Astrocyte (in vitro differentiated cells and primary cell): ENCODE measurements around the gene SLC6A11. TPM values are rescaled to one million over a fixed set of nuclear protein-coding genes. Genes with fewer than 3 reads are reported as not detected.
A peak's percentile ranks its signal among the peaks of the same experiment; 100 is the strongest.

Source experiments
- DNase-seq: peaks from one replicate; pipeline ENCODE4 v3.0.0-alpha.2; 2010; ENCODE audit warnings: low read depth
- FAIRE-seq: peaks from 2 replicates; lab custom pipeline; 2011; peaks lifted over from hg19 to GRCh38; lab: Jason Lieb, UNC
- H2AFZ ChIP-seq: 2 replicates; pipeline ENCODE4 v1.6.0; 2012; ENCODE audit warnings: low read depth, low read length, inconsistent platforms
- H3K27ac ChIP-seq: 2 replicates; pipeline ENCODE4 v1.5.1; 2011; ENCODE audit warnings: low read depth, low read length, inconsistent platforms
- H3K27me3 ChIP-seq: 2 replicates; pipeline ENCODE4 v1.6.0; 2011; ENCODE audit warnings: low read length, inconsistent platforms; ENCODE audit not compliant: insufficient read depth
- H3K36me3 ChIP-seq: 2 replicates; pipeline ENCODE4 v1.5.1; 2011; ENCODE audit warnings: low read length, inconsistent platforms; ENCODE audit not compliant: insufficient read depth
- H3K4me1 ChIP-seq: 2 replicates; pipeline ENCODE4 v1.5.1; 2011; ENCODE audit warnings: low read length, inconsistent platforms; ENCODE audit not compliant: insufficient read depth
- H3K4me2 ChIP-seq: 2 replicates; pipeline ENCODE4 v1.6.0; 2012; ENCODE audit warnings: low read length, inconsistent platforms
- H3K4me3 ChIP-seq: 2 replicates; pipeline ENCODE4 v1.5.1; 2011; ENCODE audit warnings: low read depth, mild to moderate bottlenecking, low read length, inconsistent platforms; ENCODE audit not compliant: insufficient read depth
- H3K79me2 ChIP-seq: 2 replicates; pipeline ENCODE4 v1.6.0; 2012; ENCODE audit warnings: mild to moderate bottlenecking, low read length, inconsistent platforms; ENCODE audit not compliant: insufficient read depth
- H3K9ac ChIP-seq: 2 replicates; pipeline ENCODE4 v1.6.0; 2012; ENCODE audit warnings: mild to moderate bottlenecking, low read length, inconsistent platforms
- H3K9me3 ChIP-seq: 2 replicates; pipeline ENCODE4 v1.5.1; 2012; ENCODE audit warnings: low read depth, mild to moderate bottlenecking, low read length, inconsistent platforms; ENCODE audit not compliant: insufficient read depth
- H4K20me1 ChIP-seq: 2 replicates; pipeline ENCODE4 v1.6.0; 2012; ENCODE audit warnings: low read length, inconsistent platforms; ENCODE audit not compliant: insufficient read depth
- H3K27ac Mint-ChIP-seq: one replicate; pipeline ENCODE4 v1.8.0; 2021; ENCODE audit warnings: mild to moderate bottlenecking, mixed read lengths; ENCODE audit not compliant: unreplicated experiment
- H3K27me3 Mint-ChIP-seq: one replicate; pipeline ENCODE4 v1.8.0; 2021; ENCODE audit warnings: low read depth, mixed read lengths; ENCODE audit not compliant: unreplicated experiment
- H3K36me3 Mint-ChIP-seq: one replicate; pipeline ENCODE4 v1.8.0; 2021; ENCODE audit warnings: low read depth, mixed read lengths; ENCODE audit not compliant: unreplicated experiment
- H3K4me1 Mint-ChIP-seq: one replicate; pipeline ENCODE4 v1.8.0; 2021; ENCODE audit warnings: low read depth, mixed read lengths; ENCODE audit not compliant: unreplicated experiment
- H3K4me3 Mint-ChIP-seq: one replicate; pipeline ENCODE4 v1.8.0; 2021; ENCODE audit warnings: mild to moderate bottlenecking, moderate library complexity, mixed read lengths; ENCODE audit not compliant: unreplicated experiment
- H3K9me3 Mint-ChIP-seq: one replicate; pipeline ENCODE4 v1.8.0; 2021; ENCODE audit warnings: mild to moderate bottlenecking, mixed read lengths; ENCODE audit not compliant: unreplicated experiment
- CTCF ChIP-seq: IDR thresholded peaks from 2 replicates; pipeline ENCODE4 v1.5.1; 2011; ENCODE audit warnings: low read depth, mild to moderate bottlenecking, inconsistent platforms, low read length, moderate library complexity; ENCODE audit not compliant: insufficient read depth
- EZH2 ChIP-seq: IDR thresholded peaks from 2 replicates; pipeline ENCODE4 v1.6.1; 2012; ENCODE audit warnings: mild to moderate bottlenecking, low read length, inconsistent platforms; ENCODE audit not compliant: insufficient read depth
- total RNA-seq: library from RNA; stranded (reverse); gene quantifications from 2 replicates; pipeline ENCODE4 v1.2.1, GENCODE V29; 2021

The SLC6A11 gene
- total RNA-seq, 1 donor from 2014 or later = 0.34 TPM

DNA sequence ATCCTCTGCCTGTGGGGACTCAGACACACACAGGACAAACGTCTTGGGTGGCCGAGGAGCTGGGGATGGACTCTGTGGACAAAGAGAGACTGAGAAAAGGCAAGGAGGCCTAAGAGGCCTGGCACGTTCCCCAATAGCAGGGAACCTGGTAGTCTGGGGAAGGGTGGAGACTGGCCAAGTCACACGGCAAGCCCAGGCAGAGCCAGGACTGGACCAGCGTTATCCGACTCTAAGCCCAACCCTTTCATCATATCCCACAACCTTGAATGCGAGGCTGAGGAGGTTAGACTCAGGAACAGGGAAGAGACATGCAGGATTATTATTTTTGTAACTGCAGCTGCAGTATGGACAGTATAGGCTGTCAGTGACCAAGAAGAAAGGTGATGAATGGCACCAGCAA is 53.4 kb downstream of the SLC6A11 start:
- no peak for DNase-seq
- Histone ChIP-seq H3K27ac (no peak overlapping the region), H3K9ac (no peak overlapping the region), H3K4me2 (no peak overlapping the region), H2AFZ (no peak overlapping the region), H3K36me3 (no peaks in the 10 kb centered on the region), H3K27me3 (peaks cover 3% of the 10 kb centered on the region), H3K79me2 (no peaks in the 10 kb centered on the region), H4K20me1 (no peaks in the 10 kb centered on the region), H3K9me3 (no peaks in the 10 kb centered on the region), H3K4me1 (no peaks in the 10 kb centered on the region), H3K4me3 (no peak overlapping the region)
- H3K27me3 Mint-ChIP-seq = peaks cover 82% of the 10 kb centered on the region
- H3K36me3 Mint-ChIP-seq = no peaks in the 10 kb centered on the region
- no peaks in the 10 kb centered on the region for H3K4me1 Mint-ChIP-seq
- FAIRE-seq = no peak
- TF ChIP-seq CTCF (no peak), EZH2 (no peak)
- H3K27ac Mint-ChIP-seq = peak overlapping the region; percentile 31
- H3K4me3 Mint-ChIP-seq = no peak overlapping the region
- H3K9me3 Mint-ChIP-seq = no peaks in the 10 kb centered on the region

DNA sequence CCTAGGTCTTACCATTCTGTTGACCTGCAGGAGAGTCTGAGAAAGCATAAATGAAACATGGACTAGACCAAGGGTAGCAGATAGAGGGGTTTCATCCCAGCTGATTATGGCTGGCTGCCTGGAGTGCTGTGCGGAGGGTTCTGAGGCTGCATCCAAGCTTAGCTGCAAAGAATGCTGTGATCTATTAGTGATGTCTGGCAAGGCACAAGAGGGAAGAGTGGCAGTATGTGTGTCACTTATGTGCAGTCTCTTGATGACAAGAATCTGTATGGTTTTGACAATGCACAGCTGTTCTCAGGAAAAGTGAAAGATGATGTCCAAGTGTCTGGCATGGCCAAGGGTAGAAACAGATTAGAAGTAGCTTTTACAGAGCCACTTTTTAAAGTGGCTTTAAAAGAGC is 54.3 kb downstream of the SLC6A11 start:
- H3K36me3 Mint-ChIP-seq = no peaks in the 10 kb centered on the region
- H3K27me3 Mint-ChIP-seq = peaks cover 82% of the 10 kb centered on the region
- H3K9me3 Mint-ChIP-seq = no peaks in the 10 kb centered on the region

More for the DNA sequence above, 54.3 kb downstream of the SLC6A11 start:
- DNase-seq (no peak), FAIRE-seq (no peak)
- H2AFZ ChIP-seq = no peak overlapping the region
- no peak overlapping the region for H3K4me3 ChIP-seq
- no peak for TF ChIP-seq CTCF
- TF ChIP-seq EZH2 = no peak
- no peaks in the 10 kb centered on the region for H4K20me1 ChIP-seq
- peaks cover 6% of the 10 kb centered on the region for H3K27me3 ChIP-seq
- H3K27ac ChIP-seq = no peak overlapping the region
- no peak overlapping the region for H3K9ac ChIP-seq
- no peaks in the 10 kb centered on the region for H3K9me3 ChIP-seq
- no peaks in the 10 kb centered on the region for H3K4me1 ChIP-seq
- Mint-ChIP-seq H3K4me1 (no peaks in the 10 kb centered on the region), H3K4me3 (no peak overlapping the region), H3K27ac (no peak overlapping the region)
- no peaks in the 10 kb centered on the region for H3K36me3 ChIP-seq
- H3K79me2 ChIP-seq = no peaks in the 10 kb centered on the region
- H3K4me2 ChIP-seq = no peak overlapping the region
